Measurements from ENCODE around the gene MYO9B. TPM values are rescaled to one million over a fixed set of nuclear protein-coding genes. Genes with fewer than 3 reads are reported as not detected.
A peak's percentile ranks its signal among the peaks of the same experiment; 100 is the strongest.

Gene MYO9B
- total and polyA plus RNA-seq, 9 donors, result 18.0 to 55.5 (median 39.7) TPM

- peaks cover 14% of the 10 kb centered on the region for H3K4me1 ChIP-seq (ENCODE audit: control insufficient read depth, insufficient read depth, low read length)
- 87% methylated on average over 10 of the region's 17 CpGs for WGBS (ENCODE audit: insufficient coverage)
- no peaks in the 10 kb centered on the region for H3K27me3 ChIP-seq (ENCODE audit: control insufficient read depth, insufficient read depth, low read length)
- peaks cover 20% of the 10 kb centered on the region for H3K36me3 ChIP-seq (ENCODE audit: control insufficient read depth, insufficient read depth, low read length)
- DNase-seq, result no peak
- no peaks in the 10 kb centered on the region for H3K9me3 ChIP-seq (replicated peaks; ENCODE audit: control insufficient read depth, low read depth, low read length)
- no peak overlapping the region for H3K27ac ChIP-seq (ENCODE audit: low read length)
- no peak overlapping the region for H3K4me3 ChIP-seq (ENCODE audit: low read length)
Measured at GRCh38 chr19:17113127-17113785, 37.7 kb downstream of the MYO9B start.

DNA sequence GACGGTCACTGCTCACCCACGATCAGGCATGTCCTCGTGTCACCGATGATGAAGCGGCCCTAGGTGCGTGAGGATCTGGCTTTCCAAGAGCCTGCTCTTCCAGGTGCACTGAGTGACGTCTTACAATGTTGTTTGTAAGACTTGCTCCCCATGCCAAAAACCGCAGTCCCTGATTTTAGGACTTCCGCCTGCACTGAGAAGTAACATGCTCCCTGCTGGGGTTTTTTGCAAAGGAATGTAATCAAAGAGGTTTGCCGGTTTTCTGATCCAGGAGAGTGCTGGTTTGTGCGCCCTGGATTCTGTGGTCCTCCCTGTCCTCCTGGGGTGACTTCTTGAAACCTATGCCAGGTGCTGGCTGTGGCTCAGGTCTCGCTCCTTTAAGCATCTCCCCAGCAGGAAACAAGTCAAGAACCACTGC, 38.8 kb downstream of the MYO9B start:
- WGBS (ENCODE audit: insufficient coverage), result 49% methylated on average over 9 of the region's 12 CpGs
- Histone ChIP-seq H3K4me1 (ENCODE audit: control insufficient read depth, insufficient read depth, low read length) (peaks cover 12% of the 10 kb centered on the region), H3K9me3 (replicated peaks; ENCODE audit: control insufficient read depth, low read depth, low read length) (no peaks in the 10 kb centered on the region), H3K4me3 (ENCODE audit: low read length) (no peak overlapping the region), H3K36me3 (ENCODE audit: control insufficient read depth, insufficient read depth, low read length) (peaks cover 25% of the 10 kb centered on the region), H3K27me3 (ENCODE audit: control insufficient read depth, insufficient read depth, low read length) (no peaks in the 10 kb centered on the region), H3K27ac (ENCODE audit: low read length) (no peak overlapping the region)
- DNase-seq, result peak; percentile 50

DNA sequence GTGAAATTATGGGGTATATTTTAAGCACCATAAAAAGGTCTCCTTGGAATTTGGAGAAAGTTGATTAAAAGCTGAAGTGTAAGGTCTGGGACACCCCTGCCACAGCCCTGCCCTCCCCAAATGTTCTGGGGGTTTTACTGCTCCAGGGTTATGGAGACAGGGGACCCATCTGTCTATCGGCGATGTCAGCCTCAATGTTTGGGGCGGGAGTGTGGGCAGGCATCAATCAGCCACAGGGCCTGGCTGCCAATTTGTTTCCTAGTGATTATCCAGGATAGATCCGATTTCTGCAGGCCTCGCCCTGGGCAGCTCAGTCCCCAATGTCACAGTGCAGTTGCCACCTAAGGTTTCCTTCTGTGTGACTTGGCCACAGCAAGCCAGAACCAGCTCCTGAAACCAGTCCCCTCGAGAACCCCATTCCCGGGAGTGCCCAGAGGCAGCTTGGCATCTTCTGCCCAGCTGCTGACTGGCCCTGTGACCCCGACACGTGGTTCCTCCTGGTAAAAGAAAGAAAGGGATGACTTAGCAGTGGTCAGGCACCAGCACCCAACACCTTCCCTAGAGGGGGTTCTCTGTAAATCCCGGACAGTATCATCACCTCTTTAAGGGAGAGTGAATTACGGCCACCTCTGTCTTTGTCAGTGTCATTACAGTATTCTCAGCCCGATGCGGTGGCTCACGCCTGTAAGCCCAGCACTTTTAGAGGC, 41.6 kb downstream of the MYO9B start:
- H3K27ac ChIP-seq (ENCODE audit: low read length), result no peak overlapping the region
- no peak for DNase-seq
- H3K4me1 ChIP-seq (ENCODE audit: control insufficient read depth, insufficient read depth, low read length), result peaks cover 12% of the 10 kb centered on the region
- H3K27me3 ChIP-seq (ENCODE audit: control insufficient read depth, insufficient read depth, low read length), result no peaks in the 10 kb centered on the region
- H3K9me3 ChIP-seq (replicated peaks; ENCODE audit: control insufficient read depth, low read depth, low read length), result no peaks in the 10 kb centered on the region
- H3K4me3 ChIP-seq (ENCODE audit: low read length), result no peak overlapping the region
- peaks cover 10% of the 10 kb centered on the region for H3K36me3 ChIP-seq (ENCODE audit: control insufficient read depth, insufficient read depth, low read length)
- 67% methylated on average over 9 of the region's 14 CpGs for whole genome bisulfite sequencing (ENCODE audit: insufficient coverage)

DNA sequence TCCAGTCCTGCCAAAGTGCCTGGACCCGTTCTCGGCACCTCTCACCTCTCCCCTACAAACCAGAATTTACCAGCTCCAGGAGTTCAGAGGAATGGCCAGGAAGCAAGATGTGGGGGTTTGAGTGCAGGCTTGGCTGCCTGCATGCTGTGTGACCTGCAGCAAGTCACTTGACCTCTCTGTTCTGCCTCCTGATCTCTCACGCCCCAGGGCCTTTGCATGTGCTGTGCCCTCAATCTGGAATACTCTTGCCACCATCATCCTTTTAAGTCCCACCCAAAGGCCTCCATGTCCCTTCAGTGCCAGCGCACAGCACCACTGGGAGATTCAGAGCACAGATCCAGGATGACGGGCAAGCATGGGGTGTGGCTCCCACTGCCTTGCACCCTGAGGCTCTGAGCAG, 43.4 kb downstream of the MYO9B start:
- no peak for DNase-seq
- peaks cover 7% of the 10 kb centered on the region for H3K4me1 ChIP-seq (ENCODE audit: control insufficient read depth, insufficient read depth, low read length)
- no peak overlapping the region for H3K4me3 ChIP-seq (ENCODE audit: low read length)
- H3K9me3 ChIP-seq (replicated peaks; ENCODE audit: control insufficient read depth, low read depth, low read length), result no peaks in the 10 kb centered on the region
- WGBS (ENCODE audit: insufficient coverage), result 100% methylated on average over 3 of the region's 5 CpGs
- H3K27ac ChIP-seq (ENCODE audit: low read length), result no peak overlapping the region
- H3K27me3 ChIP-seq (ENCODE audit: control insufficient read depth, insufficient read depth, low read length), result no peaks in the 10 kb centered on the region
- H3K36me3 ChIP-seq (ENCODE audit: control insufficient read depth, insufficient read depth, low read length), result peaks cover 11% of the 10 kb centered on the region

- WGBS (ENCODE audit: insufficient coverage), result 56% methylated on average over 4 of the region's 9 CpGs
- Histone ChIP-seq H3K36me3 (ENCODE audit: control insufficient read depth, insufficient read depth, low read length) (peaks cover 8% of the 10 kb centered on the region), H3K27me3 (ENCODE audit: control insufficient read depth, insufficient read depth, low read length) (no peaks in the 10 kb centered on the region), H3K4me1 (ENCODE audit: control insufficient read depth, insufficient read depth, low read length) (peaks cover 17% of the 10 kb centered on the region), H3K27ac (ENCODE audit: low read length) (no peak overlapping the region), H3K4me3 (ENCODE audit: low read length) (no peak overlapping the region), H3K9me3 (replicated peaks; ENCODE audit: control insufficient read depth, low read depth, low read length) (no peaks in the 10 kb centered on the region)
- no peak for DNase-seq
Measured at GRCh38 chr19:17121736-17122293, 46.2 kb downstream of the MYO9B start.

DNA sequence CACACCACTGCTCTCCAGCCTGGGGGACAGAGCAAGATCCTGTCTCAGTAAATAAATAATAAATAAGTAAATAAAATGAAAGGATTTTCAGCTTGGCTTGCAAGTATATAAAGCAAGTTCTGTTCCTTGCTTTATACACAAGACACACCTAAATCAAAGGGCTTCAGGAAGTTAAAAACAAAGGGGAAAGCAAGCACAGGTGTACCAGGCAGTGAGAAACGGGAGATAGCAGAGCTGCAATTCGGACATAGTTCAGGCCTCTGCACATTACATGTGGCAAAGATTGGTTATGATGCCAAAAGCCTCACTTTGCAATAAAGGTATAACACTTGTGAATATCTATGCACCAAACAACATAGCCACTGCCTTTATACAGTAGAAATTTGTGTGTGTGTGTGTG, 47.5 kb downstream of the MYO9B start:
- H3K9me3 ChIP-seq (replicated peaks; ENCODE audit: control insufficient read depth, low read depth, low read length), result no peaks in the 10 kb centered on the region
- no peaks in the 10 kb centered on the region for H3K27me3 ChIP-seq (ENCODE audit: control insufficient read depth, insufficient read depth, low read length)
- H3K4me1 ChIP-seq (ENCODE audit: control insufficient read depth, insufficient read depth, low read length), result peaks cover 15% of the 10 kb centered on the region
- no peak overlapping the region for H3K27ac ChIP-seq (ENCODE audit: low read length)
- H3K4me3 ChIP-seq (ENCODE audit: low read length), result no peak overlapping the region
- H3K36me3 ChIP-seq (ENCODE audit: control insufficient read depth, insufficient read depth, low read length), result peaks cover 8% of the 10 kb centered on the region
- WGBS (ENCODE audit: insufficient coverage), result 100% methylated on average over 1 of the region's 2 CpGs
- DNase-seq, result no peak

DNA sequence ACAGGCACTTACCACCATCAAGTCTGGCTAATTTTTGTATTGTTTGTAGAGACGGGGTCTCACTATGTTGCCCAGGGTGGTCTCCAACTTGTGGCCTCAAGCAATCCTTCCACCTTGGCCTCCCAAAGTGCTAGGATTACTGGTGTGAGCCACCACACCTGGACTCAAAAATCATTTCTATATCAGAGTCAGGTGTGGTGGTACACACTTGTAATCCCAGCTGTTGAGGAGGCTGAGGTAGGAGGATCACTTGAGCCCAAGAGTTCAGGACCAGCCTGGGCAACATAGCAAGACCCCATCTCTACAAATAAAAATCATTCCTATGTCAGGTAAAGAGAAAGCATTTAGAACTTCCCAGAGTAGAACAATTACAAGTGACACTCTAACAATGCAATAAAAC, 48.4 kb downstream of the MYO9B start:
- no peak for DNase-seq
- no CpG with 5 or more reads among the region's 1 CpG for WGBS (ENCODE audit: insufficient coverage)
- Histone ChIP-seq H3K27ac (ENCODE audit: low read length) (no peak overlapping the region), H3K4me1 (ENCODE audit: control insufficient read depth, insufficient read depth, low read length) (peaks cover 19% of the 10 kb centered on the region), H3K27me3 (ENCODE audit: control insufficient read depth, insufficient read depth, low read length) (no peaks in the 10 kb centered on the region), H3K9me3 (replicated peaks; ENCODE audit: control insufficient read depth, low read depth, low read length) (no peaks in the 10 kb centered on the region), H3K36me3 (ENCODE audit: control insufficient read depth, insufficient read depth, low read length) (peaks cover 9% of the 10 kb centered on the region), H3K4me3 (ENCODE audit: low read length) (no peak overlapping the region)

- Histone ChIP-seq H3K4me1 (ENCODE audit: control insufficient read depth, insufficient read depth, low read length) (peaks cover 19% of the 10 kb centered on the region), H3K36me3 (ENCODE audit: control insufficient read depth, insufficient read depth, low read length) (peaks cover 12% of the 10 kb centered on the region), H3K27me3 (ENCODE audit: control insufficient read depth, insufficient read depth, low read length) (no peaks in the 10 kb centered on the region), H3K4me3 (ENCODE audit: low read length) (no peak overlapping the region), H3K27ac (ENCODE audit: low read length) (peak overlapping the region; percentile 71), H3K9me3 (replicated peaks; ENCODE audit: control insufficient read depth, low read depth, low read length) (no peaks in the 10 kb centered on the region)
- peak; percentile 38 for DNase-seq
- 11% methylated on average over 3 of the region's 10 CpGs for WGBS (ENCODE audit: insufficient coverage)
Measured at GRCh38 chr19:17125062-17125727, 49.6 kb downstream of the MYO9B start.

GRCh38 chr19:17125728-17126677, 50.4 kb downstream of the MYO9B start:
- 33% methylated on average over 20 of the region's 23 CpGs for WGBS (ENCODE audit: insufficient coverage)
- no peak overlapping the region for H3K4me3 ChIP-seq (ENCODE audit: low read length)
- no peaks in the 10 kb centered on the region for H3K27me3 ChIP-seq (ENCODE audit: control insufficient read depth, insufficient read depth, low read length)
- peak; percentile 72 for DNase-seq
- H3K36me3 ChIP-seq (ENCODE audit: control insufficient read depth, insufficient read depth, low read length), result peaks cover 12% of the 10 kb centered on the region
- peak overlapping the region; percentile 71 for H3K27ac ChIP-seq (ENCODE audit: low read length)
- H3K4me1 ChIP-seq (ENCODE audit: control insufficient read depth, insufficient read depth, low read length), result peaks cover 19% of the 10 kb centered on the region
- H3K9me3 ChIP-seq (replicated peaks; ENCODE audit: control insufficient read depth, low read depth, low read length), result no peaks in the 10 kb centered on the region

Data from muscle of leg (tissue), 11 donors.